Measurements from ENCODE around the gene RAD9B. TPM values are rescaled to one million over a fixed set of nuclear protein-coding genes. Genes with fewer than 3 reads are reported as not detected.
A peak's percentile ranks its signal among the peaks of the same experiment; 100 is the strongest.

The RAD9B gene
- total and polyA plus RNA-seq, 9 of the 15 experiments (the other 6 are each of a cell fraction or from before 2014, with no cell fraction given): 0.05 to 0.83 (median 0.32) TPM

DNA sequence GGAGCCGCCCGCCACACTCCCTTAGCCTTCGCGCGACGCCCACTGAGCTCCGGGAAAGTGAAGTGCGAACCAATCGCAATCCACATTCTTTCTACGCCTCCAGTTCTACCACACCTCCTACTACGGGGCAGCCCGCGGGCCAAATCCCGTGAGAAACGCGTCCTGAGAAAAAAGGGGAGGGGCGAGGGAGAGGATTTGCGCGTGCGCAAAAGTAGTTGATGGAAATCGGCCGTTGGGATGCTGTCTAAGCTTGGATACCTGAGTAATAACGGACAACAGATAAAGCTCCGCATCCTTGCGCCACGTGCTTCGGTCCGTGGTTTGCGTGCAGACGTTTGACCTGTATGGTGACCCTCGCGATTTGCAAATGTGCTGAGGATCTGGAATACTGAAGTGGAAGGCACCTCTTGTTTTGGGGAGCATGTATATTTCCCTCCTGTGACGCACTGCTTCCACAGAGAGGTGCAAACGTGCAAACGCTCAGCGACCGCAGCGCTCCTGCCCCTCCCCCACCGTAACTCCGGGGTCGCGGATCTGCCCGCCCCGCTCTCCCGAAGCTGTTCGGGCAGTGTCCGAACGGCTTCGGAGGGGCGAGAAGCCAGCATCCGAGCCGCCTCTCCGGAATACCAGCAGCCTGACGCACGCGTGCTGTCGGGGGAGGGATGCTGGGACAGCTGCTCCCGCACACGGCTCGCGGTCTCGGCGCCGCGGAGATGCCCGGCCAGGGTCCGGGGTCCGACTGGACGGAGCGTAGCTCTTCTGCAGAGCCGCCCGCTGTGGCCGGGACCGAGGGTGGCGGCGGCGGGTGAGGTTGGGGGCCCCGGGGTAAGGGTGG, 33.7 kb upstream of the RAD9B start, which contains the start of the genes FAM216A and GPN3 (continued):
- TF ChIP-seq ZNF347 (CRISPR knock-in tag; IDR thresholded peaks at IDR 0.05; ENCODE audit: low read depth): no peak
- no peak for TF ChIP-seq POLR2B (IDR thresholded peaks at IDR 0.05; ENCODE audit: low read depth, partially characterized antibody)
- no peak for TF ChIP-seq ZNF140 (CRISPR knock-in tag; IDR thresholded peaks at IDR 0.05)
- no peak for TF ChIP-seq HMG20B (CRISPR knock-in tag; IDR thresholded peaks at IDR 0.05)
- no peak for TF ChIP-seq CBX2 (IDR thresholded peaks at IDR 0.05; ENCODE audit: insufficient read depth, low read length, poor library complexity, severe bottlenecking)
- TF ChIP-seq, protein P1, sequence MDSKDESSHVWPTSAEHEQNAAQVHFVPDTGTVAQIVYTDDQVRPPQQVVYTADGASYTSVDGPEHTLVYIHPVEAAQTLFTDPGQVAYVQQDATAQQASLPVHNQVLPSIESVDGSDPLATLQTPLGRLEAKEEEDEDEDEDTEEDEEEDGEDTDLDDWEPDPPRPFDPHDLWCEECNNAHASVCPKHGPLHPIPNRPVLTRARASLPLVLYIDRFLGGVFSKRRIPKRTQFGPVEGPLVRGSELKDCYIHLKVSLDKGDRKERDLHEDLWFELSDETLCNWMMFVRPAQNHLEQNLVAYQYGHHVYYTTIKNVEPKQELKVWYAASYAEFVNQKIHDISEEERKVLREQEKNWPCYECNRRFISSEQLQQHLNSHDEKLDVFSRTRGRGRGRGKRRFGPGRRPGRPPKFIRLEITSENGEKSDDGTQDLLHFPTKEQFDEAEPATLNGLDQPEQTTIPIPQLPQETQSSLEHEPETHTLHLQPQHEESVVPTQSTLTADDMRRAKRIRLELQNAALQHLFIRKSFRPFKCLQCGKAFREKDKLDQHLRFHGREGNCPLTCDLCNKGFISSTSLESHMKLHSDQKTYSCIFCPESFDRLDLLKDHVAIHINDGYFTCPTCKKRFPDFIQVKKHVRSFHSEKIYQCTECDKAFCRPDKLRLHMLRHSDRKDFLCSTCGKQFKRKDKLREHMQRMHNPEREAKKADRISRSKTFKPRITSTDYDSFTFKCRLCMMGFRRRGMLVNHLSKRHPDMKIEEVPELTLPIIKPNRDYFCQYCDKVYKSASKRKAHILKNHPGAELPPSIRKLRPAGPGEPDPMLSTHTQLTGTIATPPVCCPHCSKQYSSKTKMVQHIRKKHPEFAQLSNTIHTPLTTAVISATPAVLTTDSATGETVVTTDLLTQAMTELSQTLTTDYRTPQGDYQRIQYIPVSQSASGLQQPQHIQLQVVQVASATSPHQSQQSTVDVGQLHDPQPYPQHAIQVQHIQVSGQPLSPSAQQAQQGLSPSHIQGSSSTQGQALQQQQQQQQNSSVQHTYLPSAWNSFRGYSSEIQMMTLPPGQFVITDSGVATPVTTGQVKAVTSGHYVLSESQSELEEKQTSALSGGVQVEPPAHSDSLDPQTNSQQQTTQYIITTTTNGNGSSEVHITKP (IDR thresholded peaks at IDR 0.05; ENCODE audit: partially characterized antibody): no peak
- TF ChIP-seq, protein P2, sequence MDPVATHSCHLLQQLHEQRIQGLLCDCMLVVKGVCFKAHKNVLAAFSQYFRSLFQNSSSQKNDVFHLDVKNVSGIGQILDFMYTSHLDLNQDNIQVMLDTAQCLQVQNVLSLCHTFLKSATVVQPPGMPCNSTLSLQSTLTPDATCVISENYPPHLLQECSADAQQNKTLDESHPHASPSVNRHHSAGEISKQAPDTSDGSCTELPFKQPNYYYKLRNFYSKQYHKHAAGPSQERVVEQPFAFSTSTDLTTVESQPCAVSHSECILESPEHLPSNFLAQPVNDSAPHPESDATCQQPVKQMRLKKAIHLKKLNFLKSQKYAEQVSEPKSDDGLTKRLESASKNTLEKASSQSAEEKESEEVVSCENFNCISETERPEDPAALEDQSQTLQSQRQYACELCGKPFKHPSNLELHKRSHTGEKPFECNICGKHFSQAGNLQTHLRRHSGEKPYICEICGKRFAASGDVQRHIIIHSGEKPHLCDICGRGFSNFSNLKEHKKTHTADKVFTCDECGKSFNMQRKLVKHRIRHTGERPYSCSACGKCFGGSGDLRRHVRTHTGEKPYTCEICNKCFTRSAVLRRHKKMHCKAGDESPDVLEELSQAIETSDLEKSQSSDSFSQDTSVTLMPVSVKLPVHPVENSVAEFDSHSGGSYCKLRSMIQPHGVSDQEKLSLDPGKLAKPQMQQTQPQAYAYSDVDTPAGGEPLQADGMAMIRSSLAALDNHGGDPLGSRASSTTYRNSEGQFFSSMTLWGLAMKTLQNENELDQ (CRISPR knock-in tag; IDR thresholded peaks at IDR 0.05; ENCODE audit: borderline replicate concordance): peak; percentile 22; the same call in 1 of the 2 replicates
- peak; percentile 89 for TF ChIP-seq LEF1 (IDR thresholded peaks at IDR 0.05)
- no peak for TF ChIP-seq THRAP3 (IDR thresholded peaks at IDR 0.05; ENCODE audit: borderline replicate concordance)
- TF ChIP-seq FUS (optimal IDR thresholded peaks at IDR 0.05; ENCODE audit: low read depth, low read length): peak; percentile 38
- TF ChIP-seq ESRRA (IDR thresholded peaks at IDR 0.05; ENCODE audit: borderline replicate concordance, low read depth): peak; percentile 56; the same call in 1 of the 2 replicates
- TF ChIP-seq MTF1 (CRISPR knock-in tag; IDR thresholded peaks at IDR 0.05; ENCODE audit: borderline replicate concordance): no peak
- TF ChIP-seq RFX7 (CRISPR knock-in tag; IDR thresholded peaks at IDR 0.05): no peak
- peak; percentile 85 for TF ChIP-seq C11orf30 (IDR thresholded peaks at IDR 0.05; ENCODE audit: low read depth)
- TF ChIP-seq TAL1 (IDR thresholded peaks at IDR 0.05): no peak
- TF ChIP-seq MEIS2 (IDR thresholded peaks at IDR 0.05; ENCODE audit: partially characterized antibody): peak; percentile 34
- peak; percentile 72 for TF ChIP-seq ATF7 (IDR thresholded peaks at IDR 0.05)
- peak; percentile 90 for TF ChIP-seq MYBL2 (IDR thresholded peaks at IDR 0.05; ENCODE audit: low read depth)
- TF ChIP-seq MYBL2 (CRISPR knock-in tag; IDR thresholded peaks at IDR 0.05; ENCODE audit: borderline replicate concordance): no peak
- TF ChIP-seq KLF6 (CRISPR knock-in tag; IDR thresholded peaks at IDR 0.05; ENCODE audit: borderline replicate concordance): no peak
- no peak for TF ChIP-seq HEY1 (CRISPR knock-in tag; IDR thresholded peaks at IDR 0.05; ENCODE audit: borderline replicate concordance)
- TF ChIP-seq ZNF695 (CRISPR knock-in tag; IDR thresholded peaks at IDR 0.05): no peak; the same call in 1 of the 2 replicates
- no peak; the same call in 1 of the 2 replicates for TF ChIP-seq DPF2 (IDR thresholded peaks at IDR 0.05)
- no peak for TF ChIP-seq ZNF584 (CRISPR knock-in tag; IDR thresholded peaks at IDR 0.05; ENCODE audit: low read depth)
- TF ChIP-seq BCL6 (CRISPR knock-in tag; IDR thresholded peaks at IDR 0.05): no peak

Data from K562 (cell line).